Left cardiac atrium (tissue), 4 donors: Measurements from ENCODE around the gene PNPLA1. TPM values are rescaled to one million over a fixed set of nuclear protein-coding genes. Genes with fewer than 3 reads are reported as not detected.

Experiments used
- ATAC-seq, 2 donors: fragments of 200-7000 bp; cut with Tn5 transposase; one replicate each; pipeline ENCODE4 v1.9.1; 2020; ENCODE audit warnings: mild to moderate bottlenecking in 2 of 2, moderate library complexity in 2 of 2
- DNase-seq: peaks from one replicate; pipeline ENCODE4 v3.0.0-alpha.2; 2020
- intact Hi-C, 2 donors: fragments of 100-400 bp; cut with DNase I; formaldehyde crosslinking; loops; one replicate each; pipeline versions ENCODE4 v1.14.1 to v1.15.1; 2022 to 2023
- total RNA-seq, 2 donors: library from RNA; stranded (reverse); fragmentation: NEBNext Ultra II Directional; extraction: Animal tissue kit (Norgen Biotek cat#: 25700); gene quantifications; one replicate each; pipeline ENCODE4 v1.2.1, GENCODE V29; 2021
- donor health status: DM: no; HTN: yes; CAD: no.
- donor health status: DM: no; HTN: yes; CAD: no; lungs with severe emphysema.
- donor health status: DM: yes; HTN: yes; CAD: no.
- donor health status: Dilated cardiomyopathy.

PNPLA1 gene
- total RNA-seq, 2 donors from 2014 or later, result not detected

GRCh38 chr6:36309203-36309602 lies 39.3 kb downstream of the PNPLA1 start:
- ATAC-seq (no peak), DNase-seq (no peak)
- intact Hi-C loops, result no loop called here

DNA sequence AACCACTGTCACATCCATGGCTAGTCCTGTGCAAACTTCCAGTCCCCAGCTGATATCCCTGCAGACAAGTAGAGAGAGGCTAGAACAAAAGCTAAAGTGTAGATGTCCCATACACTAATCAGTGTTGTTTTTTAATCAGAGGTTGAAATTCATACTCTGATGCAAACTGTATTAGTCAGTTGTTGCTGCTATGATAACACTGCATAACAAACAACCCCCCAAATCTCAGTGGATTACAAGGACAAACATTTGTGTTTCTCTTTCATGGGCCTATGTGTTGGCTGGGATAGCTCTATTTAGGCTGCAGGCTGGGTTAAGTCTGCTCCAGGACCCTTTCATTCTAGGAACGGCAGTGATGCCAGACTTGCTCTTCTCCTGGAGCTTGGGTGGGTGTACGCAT lies 40.0 kb downstream of the PNPLA1 start:
- no peak for DNase-seq
- intact Hi-C loops, result no loop called here
- no peak for ATAC-seq

DNA sequence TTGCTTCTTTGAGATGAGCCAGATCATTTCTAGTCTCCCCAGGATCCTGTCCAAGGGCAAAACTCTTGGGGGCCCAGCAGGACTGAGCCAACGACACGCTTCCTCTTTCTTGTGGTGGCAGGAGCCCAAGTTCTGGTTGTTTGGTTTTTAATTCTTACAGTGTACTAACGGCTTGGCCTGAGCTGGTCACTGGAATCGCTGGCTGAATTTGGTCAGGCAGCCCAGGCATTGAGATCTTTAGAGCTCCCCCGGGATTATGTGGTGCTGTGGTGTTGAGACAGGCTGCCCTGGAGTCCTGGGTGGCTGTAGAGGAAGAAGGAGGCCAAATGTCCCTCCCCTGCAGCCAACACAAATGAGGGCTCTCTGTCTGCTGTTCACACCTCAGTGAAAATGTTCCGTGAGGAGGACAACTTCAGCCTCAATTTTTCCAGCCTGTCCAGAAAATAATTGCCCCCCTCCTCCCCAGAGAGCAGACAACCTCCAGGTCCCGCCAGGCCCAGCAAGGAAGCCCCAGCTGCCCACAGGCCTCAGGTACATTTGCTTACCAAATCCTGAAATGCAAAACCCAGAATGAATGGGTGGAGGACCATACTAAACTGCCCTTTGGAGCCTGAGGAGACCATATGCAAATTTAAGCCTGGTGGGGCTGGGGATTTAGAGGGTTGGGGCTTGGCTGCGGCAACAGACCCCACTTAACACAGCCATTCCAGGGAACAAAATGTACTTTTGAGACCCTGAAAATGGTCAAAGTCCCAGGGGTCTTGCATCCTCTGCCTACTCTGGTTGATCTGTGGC lies 43.2 kb downstream of the PNPLA1 start:
- peak in 1 of 2 donors; percentile 71 for ATAC-seq
- DNase-seq, result no peak
- intact Hi-C loops, result no loop called here

DNA sequence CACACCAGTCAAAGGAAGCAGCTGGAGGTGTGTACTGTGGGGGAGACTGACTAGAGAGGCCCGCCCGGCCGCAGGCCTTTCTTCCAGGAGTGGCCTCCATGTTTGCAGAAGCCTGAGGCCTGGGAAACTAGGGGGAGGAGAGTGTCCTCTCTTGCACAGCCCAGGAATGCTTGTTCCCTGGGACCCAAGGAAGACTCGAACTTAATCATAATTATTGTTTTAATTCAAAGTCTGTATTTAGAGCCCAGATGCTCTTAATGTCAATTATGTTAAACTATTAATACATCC lies 43.7 kb downstream of the PNPLA1 start:
- intact Hi-C loops, result no loop called here
- DNase-seq (no peak), ATAC-seq (no peak)

- intact Hi-C loops, result no loop called here
- ATAC-seq (peak in 1 of 2 donors; percentile 95), DNase-seq (no peak)
Measured at GRCh38 chr6:36314221-36315014, 44.6 kb downstream of the PNPLA1 start.

GRCh38 chr6:36315921-36316320 lies 46.1 kb downstream of the PNPLA1 start:
- intact Hi-C loops, result no loop called here
- no peak for ATAC-seq
- DNase-seq, result no peak

- DNase-seq, result no peak
- ATAC-seq, result no peak
- intact Hi-C loops, result no loop called here
Measured at GRCh38 chr6:36317623-36318022, 47.8 kb downstream of the PNPLA1 start.

- intact Hi-C loops, result no loop called here
- DNase-seq, result no peak
- ATAC-seq, result peak in 1 of 2 donors; percentile 25
Measured at GRCh38 chr6:36318690-36319435, 49.0 kb downstream of the PNPLA1 start.

GRCh38 chr6:36319436-36319762 lies 49.5 kb downstream of the PNPLA1 start:
- intact Hi-C loops, result no loop called here
- no peak for ATAC-seq

DNA sequence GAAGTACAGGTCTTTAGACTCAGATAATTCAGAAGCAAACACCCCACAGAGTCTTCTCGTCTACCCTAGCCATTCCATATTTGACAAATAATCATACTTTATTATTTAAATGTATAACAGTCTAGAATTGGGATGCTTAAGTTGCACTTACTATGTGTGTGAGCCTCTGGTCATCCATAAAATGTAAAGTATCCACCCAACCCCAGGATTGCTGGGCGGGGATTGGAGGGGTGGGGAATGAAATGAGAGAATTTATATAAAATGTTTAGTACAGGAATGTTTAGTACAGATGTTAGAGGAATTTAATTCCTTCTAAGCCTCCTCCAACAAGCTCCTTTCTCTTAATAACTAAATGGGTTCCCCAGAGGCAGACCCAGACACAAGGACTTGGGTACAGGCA lies 50.0 kb downstream of the PNPLA1 start:
- no peak for ATAC-seq
- DNase-seq, result no peak
- intact Hi-C loops, result no loop called here

More at GRCh38 chr6:36319436-36319762, 49.5 kb downstream of the PNPLA1 start:
- DNase-seq, result no peak

DNA sequence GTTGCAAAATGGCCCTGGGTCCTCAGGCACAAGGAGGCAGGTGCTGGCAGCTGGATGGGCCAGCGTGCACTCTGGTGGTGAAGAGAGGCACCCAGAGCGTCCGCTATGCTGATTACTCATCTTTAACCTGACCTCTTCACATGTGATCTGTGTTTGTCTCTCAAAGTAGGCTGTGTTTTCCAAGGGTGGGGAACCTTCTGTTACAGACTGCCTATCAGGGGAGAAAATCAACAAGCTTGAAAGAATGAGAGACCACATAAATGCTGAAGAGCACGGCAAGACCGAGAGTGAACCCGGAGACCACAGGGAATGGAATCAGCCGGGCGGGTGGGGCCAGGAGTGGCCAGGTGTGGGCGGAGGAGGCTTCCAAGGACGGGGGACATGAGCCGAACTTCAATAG lies 50.6 kb downstream of the PNPLA1 start:
- DNase-seq, result no peak
- intact Hi-C loops, result no loop called here
- no peak for ATAC-seq

- intact Hi-C loops, result no loop called here
- no peak for DNase-seq
- no peak for ATAC-seq
Measured at GRCh38 chr6:36322591-36322990, 52.7 kb downstream of the PNPLA1 start.

GRCh38 chr6:36323062-36323461 lies 53.2 kb downstream of the PNPLA1 start:
- DNase-seq (no peak), ATAC-seq (no peak)
- intact Hi-C loops, result no loop called here

DNA sequence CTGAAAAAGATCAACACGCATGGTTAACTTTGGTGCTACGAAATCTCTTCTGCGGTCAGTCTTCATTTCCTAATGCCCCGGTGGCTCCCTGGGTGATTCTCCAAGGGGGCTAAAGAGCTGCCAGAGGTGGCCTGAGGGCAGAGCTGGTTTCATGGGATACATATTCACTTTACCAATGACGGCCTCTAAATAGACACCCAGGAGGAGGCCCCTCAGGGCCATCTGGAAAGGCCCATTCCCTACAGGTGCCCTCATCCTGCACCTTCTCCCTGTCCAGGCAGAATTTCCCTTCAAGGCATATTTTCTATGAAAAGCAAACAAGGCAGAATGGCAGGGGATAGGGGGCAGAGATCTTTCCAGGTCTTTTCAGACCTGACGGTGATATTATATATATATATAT lies 54.3 kb downstream of the PNPLA1 start:
- intact Hi-C loops, result no loop called here
- ATAC-seq, result no peak
- DNase-seq, result no peak

GRCh38 chr6:36324715-36325114 lies 54.9 kb downstream of the PNPLA1 start:
- intact Hi-C loops, result no loop called here
- ATAC-seq (no peak), DNase-seq (no peak)

DNA sequence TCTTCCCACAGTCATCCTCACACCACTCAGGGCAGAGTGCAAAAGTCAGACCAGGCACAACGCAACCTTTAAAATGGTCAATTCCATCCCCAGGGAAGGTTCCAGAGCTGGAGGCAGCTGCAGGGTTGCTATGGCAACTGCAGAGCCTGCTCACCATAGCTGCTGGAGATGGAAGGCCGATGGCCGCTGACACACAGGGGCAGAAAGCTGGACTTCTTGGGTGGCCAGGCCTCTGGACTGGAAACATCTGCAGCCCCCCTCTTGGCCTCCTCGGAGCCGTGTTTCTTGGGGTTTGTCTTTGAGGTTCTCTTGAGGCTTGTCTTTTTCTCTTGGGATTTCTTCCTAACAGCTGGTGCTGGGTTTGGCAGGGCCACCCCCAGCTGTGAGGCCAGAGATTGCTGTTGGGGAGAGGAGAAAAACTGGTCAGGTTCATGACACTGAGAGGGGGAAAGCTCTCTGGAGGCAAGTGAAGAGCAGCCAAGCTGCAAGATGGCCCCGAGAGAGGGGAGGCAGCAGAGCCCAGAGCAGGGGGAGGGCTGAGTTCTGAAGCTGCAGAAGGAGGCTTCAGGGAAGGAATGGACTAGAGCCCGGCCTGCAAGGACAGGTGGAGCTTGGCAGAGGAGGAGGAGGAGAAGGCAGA lies 56.6 kb downstream of the PNPLA1 start:
- ATAC-seq (peak in 1 of 2 donors; percentile 32), DNase-seq (no peak)
- intact Hi-C loops, result no loop called here

- intact Hi-C loops, result no loop called here
Measured at GRCh38 chr6:36327226-36327918, 57.5 kb downstream of the PNPLA1 start.

DNA sequence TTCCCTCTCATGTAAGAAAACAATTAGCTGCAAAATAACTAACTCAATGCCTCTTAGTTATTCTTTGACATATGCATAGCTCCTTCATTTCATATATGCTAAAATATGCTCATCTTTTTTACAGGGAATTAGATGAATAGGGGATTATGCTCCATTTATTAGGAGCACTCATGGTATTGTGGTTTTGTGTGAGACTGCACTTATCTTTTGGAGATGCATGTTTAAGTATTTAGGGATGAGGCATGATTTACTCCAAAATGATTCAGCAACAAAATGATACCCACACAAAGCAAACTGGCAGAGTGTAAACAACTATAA lies 58.0 kb downstream of the PNPLA1 start:
- intact Hi-C loops, result no loop called here
- ATAC-seq (no peak), DNase-seq (no peak)

More at GRCh38 chr6:36327226-36327918, 57.5 kb downstream of the PNPLA1 start:
- ATAC-seq (no peak), DNase-seq (no peak)

- DNase-seq (no peak), ATAC-seq (no peak)
- intact Hi-C loops, result no loop called here
Measured at GRCh38 chr6:36328600-36328999, 58.7 kb downstream of the PNPLA1 start.
